Stimulated activated CD4-positive, alpha-beta T cell treated with anti-CD3 and anti-CD28 coated beads, Interleukin-2, amount 100 ng/mL, for 48 hours (primary cell): ENCODE measurements around the gene GATD1.

Experiments
- DNase-seq, 2 donors: peaks; one replicate each; pipeline ENCODE4 v3.0.0-alpha.2; 2020

The GATD1 gene

GRCh38 chr11:724778-725386 is 52.4 kb downstream of the GATD1 start:
- DNase-seq, result no peak

- DNase-seq, result no peak
Measured at GRCh38 chr11:724049-724777, 53.1 kb downstream of the GATD1 start.

GRCh38 chr11:723120-723883 is 54.0 kb downstream of the GATD1 start:
- DNase-seq, result no peak

DNA sequence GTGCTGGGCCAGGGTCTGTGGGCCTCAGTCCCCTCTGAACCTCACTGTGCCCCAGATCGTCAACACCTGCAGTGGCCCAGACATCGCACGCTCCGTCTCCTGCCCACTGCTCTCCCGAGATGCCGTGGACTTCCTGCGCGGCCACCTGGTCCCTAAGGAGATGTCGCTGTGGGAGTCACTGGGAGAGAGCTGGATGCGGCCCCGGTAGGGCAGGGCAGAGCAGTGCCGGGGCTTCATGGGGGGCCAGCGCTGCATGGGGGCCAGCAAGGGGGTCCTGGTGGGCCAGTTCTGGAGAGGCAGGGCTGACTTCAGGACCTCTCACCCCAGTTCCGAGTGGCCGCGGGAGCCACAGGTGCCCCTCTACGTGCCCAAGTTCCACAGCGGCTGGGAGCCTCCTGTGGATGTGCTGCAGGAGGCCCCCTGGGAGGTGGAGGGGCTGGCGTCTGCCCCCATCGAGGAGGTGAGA is 54.9 kb downstream of the GATD1 start:
- no peak for DNase-seq

GRCh38 chr11:721741-722345 is 55.4 kb downstream of the GATD1 start:
- no peak for DNase-seq

DNA sequence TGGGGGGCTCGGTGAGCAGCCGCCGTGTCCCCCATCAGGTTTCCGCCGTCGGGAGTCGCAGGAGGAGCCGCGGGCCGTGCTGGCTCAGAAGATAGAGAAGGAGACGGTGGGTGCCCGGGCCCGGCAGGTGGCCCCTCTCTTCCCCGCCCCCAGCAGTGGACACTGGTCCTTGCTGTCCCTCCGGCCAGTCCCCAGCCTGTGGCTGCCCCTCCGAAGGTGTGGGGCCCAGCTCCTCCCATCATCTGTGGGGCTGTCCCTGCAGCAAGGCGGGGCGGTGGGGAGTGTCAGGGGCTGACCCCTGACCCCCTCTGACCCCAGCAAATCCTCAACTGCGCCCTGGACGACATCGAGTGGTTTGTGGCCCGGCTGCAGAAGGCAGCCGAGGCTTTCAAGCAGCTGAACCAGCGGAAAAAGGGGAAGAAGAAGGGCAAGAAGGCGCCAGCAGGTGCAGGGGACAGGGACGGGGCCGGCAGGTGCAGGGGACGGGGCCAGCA is 56.0 kb downstream of the GATD1 start:
- DNase-seq, result no peak

DNA sequence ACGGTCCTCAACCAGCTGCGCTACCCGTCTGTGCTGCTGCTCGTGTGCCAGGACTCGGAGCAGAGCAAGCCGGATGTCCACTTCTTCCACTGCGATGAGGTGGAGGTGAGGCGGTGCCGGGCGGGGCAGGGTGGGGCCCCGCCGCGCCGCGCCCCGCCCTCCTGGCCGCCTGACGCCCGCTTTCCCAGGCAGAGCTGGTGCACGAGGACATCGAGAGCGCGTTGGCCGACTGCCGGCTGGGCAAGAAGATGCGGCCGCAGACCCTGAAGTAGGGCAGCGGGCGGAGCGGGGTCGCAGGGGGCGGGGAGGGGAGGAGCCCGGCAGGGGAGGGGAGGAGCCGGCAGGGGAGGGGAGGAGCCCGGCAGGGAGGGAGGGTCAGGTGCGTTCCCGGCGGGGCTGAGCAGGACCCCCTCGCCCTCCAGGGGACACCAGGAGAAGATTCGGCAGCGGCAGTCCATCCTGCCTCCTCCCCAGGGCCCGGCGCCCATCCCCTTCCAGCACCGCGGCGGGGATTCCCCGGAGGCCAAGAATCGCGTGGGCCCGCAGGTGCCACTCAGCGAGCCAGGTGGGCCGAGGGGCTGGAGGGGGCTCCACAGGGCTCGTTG is 56.5 kb downstream of the GATD1 start:
- peak; percentile 50 to 65 for DNase-seq

GRCh38 chr11:720017-720641 is 57.2 kb downstream of the GATD1 start:
- DNase-seq, result no peak

- no peak for DNase-seq
Measured at GRCh38 chr11:719214-720016, 57.9 kb downstream of the GATD1 start.
